Left lung (tissue), 10 donors: ENCODE measurements around the gene UBXN6. TPM values are rescaled to one million over a fixed set of nuclear protein-coding genes. Genes with fewer than 3 reads are reported as not detected.

Experiments
- ATAC-seq: fragments of 200-7000 bp; cut with Tn5 transposase; one replicate; pipeline ENCODE4 v1.9.1; 2020; ENCODE audit warnings: moderate library complexity
- DNase-seq, 4 donors: peaks; one replicate each; pipeline ENCODE4 v3.0.0-alpha.2; 2013 to 2020
- H3K27ac ChIP-seq, 2 donors: fragments of 200-600 bp; sonication (generic) in 1 of 2; one replicate each; pipeline versions ENCODE4 v1.5.0 to v1.8.0; 2020 to 2021
- H3K27me3 ChIP-seq, 2 donors: fragments of 200-600 bp; sonication (generic) in 1 of 2; one replicate each; pipeline versions ENCODE4 v1.5.0 to v1.8.0; 2020 to 2021
- H3K36me3 ChIP-seq, 2 donors: fragments of 200-600 bp; sonication (generic) in 1 of 2; one replicate each; pipeline versions ENCODE4 v1.5.0 to v1.8.0; 2020 to 2021
- H3K4me1 ChIP-seq, 2 donors: fragments of 200-600 bp; one replicate each; pipeline ENCODE4 v1.8.0; 2021
- H3K4me3 ChIP-seq, 2 donors: fragments of 200-600 bp; sonication (generic) in 1 of 2; one replicate each; pipeline versions ENCODE4 v1.5.0 to v1.8.0; 2020 to 2021; ENCODE audit warnings: mild to moderate bottlenecking in 1 of 2
- H3K9me3 ChIP-seq, 2 donors: fragments of 200-600 bp; sonication (generic) in 1 of 2; one replicate each; pipeline versions ENCODE4 v1.5.0 to v1.8.0; 2020 to 2021
- intact Hi-C, 2 donors: fragments of 100-400 bp; cut with DNase I; formaldehyde crosslinking; loops; one replicate each; pipeline versions ENCODE4 v1.11.2 to v1.14.2; 2022
- polyA plus RNA-seq, 6 donors: library from polyadenylated mRNA; unstranded; fragments of 120-200 nt; gene quantifications; one replicate each; pipeline ENCODE4 v1.2.1, GENCODE V29; 2013; ENCODE audit not compliant: insufficient read length in 6 of 6
- total RNA-seq, 2 donors: library from RNA; stranded (reverse); fragmentation: NEBNext Ultra II Directional; extraction: Animal tissue kit (Norgen Biotek cat#: 25700); gene quantifications; one replicate each; pipeline ENCODE4 v1.2.1, GENCODE V29; 2021
- TF ChIP-seq, protein P1 (sequence below), 2 donors: fragments of 200-600 bp; sonication (generic) in 1 of 2; IDR thresholded peaks; one replicate each; pipeline versions ENCODE4 v1.5.0 to v1.8.0; 2021; ENCODE audit warnings: antibody characterized with exemption in 2 of 2
- donor health status: DM: no; HTN: yes; CAD: no.
- donor health status: DM: no; HTN: no; CAD: no.

Gene UBXN6
- total and polyA plus RNA-seq, 8 donors = 70.2 to 101 (median 87.5) TPM

DNA sequence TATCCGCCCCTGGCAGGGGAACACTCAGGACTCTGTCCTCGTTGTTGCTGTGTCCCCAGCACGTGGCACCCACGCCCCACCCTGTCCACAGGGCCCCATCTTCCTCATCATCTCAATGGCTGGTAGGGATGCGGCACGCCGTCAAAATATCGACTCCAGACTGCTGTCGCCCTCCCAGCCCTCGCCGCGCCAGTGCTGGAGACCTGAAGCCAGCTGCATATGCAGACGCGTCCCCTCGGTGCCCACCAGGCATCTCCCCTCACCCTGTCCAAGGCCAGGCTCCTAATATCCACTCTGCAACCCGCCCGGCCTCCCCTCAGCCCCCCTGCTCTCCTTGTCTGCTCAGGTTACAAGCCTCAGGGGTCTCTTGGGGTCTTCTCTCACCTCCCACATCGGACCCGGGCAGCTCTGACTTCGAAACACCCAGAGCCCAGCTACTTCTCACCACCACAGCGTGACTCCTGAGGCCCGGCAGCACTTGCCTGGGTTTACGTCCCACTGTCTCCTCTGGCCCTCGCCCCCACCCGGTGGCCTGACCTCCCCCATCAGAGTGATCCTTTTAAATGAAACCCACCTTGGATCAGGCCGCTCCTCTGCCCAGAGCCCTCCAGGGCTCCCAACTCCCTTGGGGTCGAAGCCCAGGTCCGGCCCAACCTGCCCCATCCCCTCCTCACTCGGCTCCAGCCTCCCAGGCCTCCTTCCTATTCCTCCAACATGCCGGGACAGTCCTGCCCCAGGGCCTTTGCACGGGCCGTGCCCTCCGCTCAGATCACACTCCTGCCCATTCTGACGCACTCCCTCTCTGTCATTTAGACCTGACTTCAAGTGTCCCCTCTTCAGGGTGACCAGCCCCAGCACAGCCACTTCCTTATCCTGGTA, 48.2 kb upstream of the UBXN6 start:
- Histone ChIP-seq H3K27me3 (no peaks in the 10 kb centered on the region), H3K4me3 (no peak overlapping the region), H3K9me3 (no peaks in the 10 kb centered on the region), H3K36me3 (peaks cover 0 to 53% of the 10 kb centered on the region in 2 donors), H3K27ac (no peak overlapping the region), H3K4me1 (no peaks in the 10 kb centered on the region)
- intact Hi-C loops = no loop called here
- ATAC-seq (no peak), DNase-seq (no peak)
- TF ChIP-seq, protein P1, sequence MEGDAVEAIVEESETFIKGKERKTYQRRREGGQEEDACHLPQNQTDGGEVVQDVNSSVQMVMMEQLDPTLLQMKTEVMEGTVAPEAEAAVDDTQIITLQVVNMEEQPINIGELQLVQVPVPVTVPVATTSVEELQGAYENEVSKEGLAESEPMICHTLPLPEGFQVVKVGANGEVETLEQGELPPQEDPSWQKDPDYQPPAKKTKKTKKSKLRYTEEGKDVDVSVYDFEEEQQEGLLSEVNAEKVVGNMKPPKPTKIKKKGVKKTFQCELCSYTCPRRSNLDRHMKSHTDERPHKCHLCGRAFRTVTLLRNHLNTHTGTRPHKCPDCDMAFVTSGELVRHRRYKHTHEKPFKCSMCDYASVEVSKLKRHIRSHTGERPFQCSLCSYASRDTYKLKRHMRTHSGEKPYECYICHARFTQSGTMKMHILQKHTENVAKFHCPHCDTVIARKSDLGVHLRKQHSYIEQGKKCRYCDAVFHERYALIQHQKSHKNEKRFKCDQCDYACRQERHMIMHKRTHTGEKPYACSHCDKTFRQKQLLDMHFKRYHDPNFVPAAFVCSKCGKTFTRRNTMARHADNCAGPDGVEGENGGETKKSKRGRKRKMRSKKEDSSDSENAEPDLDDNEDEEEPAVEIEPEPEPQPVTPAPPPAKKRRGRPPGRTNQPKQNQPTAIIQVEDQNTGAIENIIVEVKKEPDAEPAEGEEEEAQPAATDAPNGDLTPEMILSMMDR (IDR thresholded peaks at IDR 0.05) = no peak

DNA sequence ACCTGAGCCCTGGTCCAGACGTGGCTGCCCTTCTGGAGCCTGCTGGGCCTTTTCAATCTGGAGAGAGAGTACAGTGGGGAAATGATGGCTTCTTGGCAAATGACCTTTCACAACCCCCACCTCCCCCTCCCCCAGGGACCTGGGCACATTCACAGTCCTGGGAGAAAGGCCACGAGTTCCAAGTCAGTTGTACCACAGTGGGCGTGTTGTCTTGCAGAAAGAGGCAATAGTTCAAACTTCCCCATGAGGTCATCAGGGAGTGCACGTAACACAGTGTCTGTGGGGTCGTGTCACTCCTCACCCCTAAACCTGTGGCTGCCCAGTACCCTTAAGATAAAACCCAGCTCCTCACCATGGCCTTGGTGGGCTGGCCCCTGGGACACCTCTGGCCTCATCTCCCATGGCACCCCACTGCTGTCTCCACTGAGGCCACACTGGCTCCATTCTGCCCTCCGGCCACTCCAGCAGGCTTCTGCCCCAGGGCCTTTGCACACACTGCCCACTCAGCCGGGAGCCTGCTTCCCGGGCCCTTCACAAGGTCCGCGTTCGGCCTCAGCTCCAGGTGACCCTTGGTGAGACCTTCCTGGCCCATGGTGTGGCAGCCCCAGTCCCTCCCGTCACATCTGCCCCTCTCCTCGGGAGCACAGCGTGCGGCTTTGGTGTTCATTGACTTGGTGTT, 47.4 kb upstream of the UBXN6 start:
- H3K4me3 ChIP-seq = no peak overlapping the region
- TF ChIP-seq, protein P1 (IDR thresholded peaks at IDR 0.05) = no peak
- intact Hi-C loops = no loop called here
- ATAC-seq (no peak), DNase-seq (no peak)
- no peaks in the 10 kb centered on the region for H3K27me3 ChIP-seq
- peaks cover 0 to 61% of the 10 kb centered on the region in 2 donors for H3K36me3 ChIP-seq
- H3K9me3 ChIP-seq = no peaks in the 10 kb centered on the region
- H3K4me1 ChIP-seq = no peaks in the 10 kb centered on the region
- no peak overlapping the region for H3K27ac ChIP-seq

GRCh38 chr19:4504297-4504701, 46.7 kb upstream of the UBXN6 start:
- TF ChIP-seq, protein P1 (IDR thresholded peaks at IDR 0.05) = no peak
- H3K9me3 ChIP-seq = no peaks in the 10 kb centered on the region
- ATAC-seq (no peak), DNase-seq (no peak)
- no peaks in the 10 kb centered on the region for H3K27me3 ChIP-seq
- no peak overlapping the region for H3K4me3 ChIP-seq
- peaks cover 0 to 68% of the 10 kb centered on the region in 2 donors for H3K36me3 ChIP-seq
- H3K4me1 ChIP-seq = no peaks in the 10 kb centered on the region
- intact Hi-C loops = no loop called here
- H3K27ac ChIP-seq = no peak overlapping the region

DNA sequence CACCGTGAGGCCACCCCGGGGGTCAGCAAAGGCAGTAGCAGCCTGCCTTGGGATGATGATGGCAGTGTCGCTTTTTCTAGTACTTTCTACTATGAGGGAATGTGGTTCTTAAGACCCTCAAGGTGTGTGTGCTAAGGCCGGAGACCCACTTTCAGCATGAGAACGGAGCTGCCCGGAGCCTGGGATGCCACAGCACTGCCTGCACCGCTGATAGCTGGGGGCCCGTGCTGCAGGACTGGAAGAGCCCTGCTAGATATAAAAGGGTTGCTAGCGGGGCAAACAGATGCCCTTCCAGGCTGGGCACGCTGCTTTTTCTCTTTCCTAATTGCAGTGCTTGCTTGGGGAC, 46.2 kb upstream of the UBXN6 start:
- no peak for DNase-seq
- no peaks in the 10 kb centered on the region for H3K9me3 ChIP-seq
- TF ChIP-seq, protein P1 (IDR thresholded peaks at IDR 0.05) = no peak
- no peaks in the 10 kb centered on the region for H3K27me3 ChIP-seq
- H3K36me3 ChIP-seq = peaks cover 0 to 73% of the 10 kb centered on the region in 2 donors
- no peaks in the 10 kb centered on the region for H3K4me1 ChIP-seq
- no peak overlapping the region for H3K27ac ChIP-seq
- no peak overlapping the region for H3K4me3 ChIP-seq
- intact Hi-C loops = no loop called here
- ATAC-seq = no peak

DNA sequence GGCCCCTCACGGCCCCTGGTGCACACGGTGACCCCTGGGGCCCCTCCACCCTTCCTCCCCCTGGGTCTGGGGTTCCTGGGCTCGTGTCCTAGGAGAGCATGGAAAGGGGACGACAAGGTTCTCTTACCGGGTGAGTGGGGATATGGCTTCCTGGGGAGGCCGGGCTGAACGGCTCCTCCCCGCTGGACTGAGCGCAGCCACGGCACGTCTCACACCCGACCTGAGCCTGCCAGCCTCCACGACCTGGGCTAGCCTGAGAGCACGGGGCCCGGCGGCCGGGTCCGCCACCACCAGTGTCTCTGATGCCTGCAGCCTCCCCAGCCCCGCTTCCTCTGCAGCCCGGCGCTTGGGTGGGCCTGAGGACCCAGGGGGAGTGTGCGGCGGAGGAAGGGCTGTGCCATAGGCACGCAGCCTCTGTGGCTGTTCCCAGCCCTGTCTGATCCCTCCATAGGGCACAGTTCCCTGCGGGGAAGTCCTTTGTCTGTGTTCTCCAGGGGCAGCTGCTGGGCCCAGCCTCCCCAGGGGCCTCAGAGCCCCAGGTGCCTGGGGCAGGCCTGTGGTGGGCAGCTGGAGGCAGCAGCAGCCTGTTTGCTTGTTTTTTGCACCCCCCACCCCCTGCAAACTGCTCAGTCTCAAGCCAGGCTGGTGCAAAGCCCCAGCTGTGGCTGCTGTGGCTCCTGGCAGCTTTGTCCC, 45.7 kb upstream of the UBXN6 start:
- intact Hi-C loops = no loop called here
- Histone ChIP-seq H3K4me3 (no peak overlapping the region), H3K27ac (no peak overlapping the region), H3K4me1 (no peaks in the 10 kb centered on the region), H3K36me3 (peaks cover 0 to 78% of the 10 kb centered on the region in 2 donors), H3K27me3 (no peaks in the 10 kb centered on the region), H3K9me3 (no peaks in the 10 kb centered on the region)
- DNase-seq (no peak), ATAC-seq (no peak)
- TF ChIP-seq, protein P1 (IDR thresholded peaks at IDR 0.05) = no peak
